AG04450 (cell line): ENCODE data around the gene SCD5. TPM values are rescaled to one million over a fixed set of nuclear protein-coding genes. Genes with fewer than 3 reads are reported as not detected.
"Not testable (repeated sequence)": the region's sequence is repeated elsewhere in the genome, so short reads cannot be mapped to it uniquely, and the experiment has no call there.

Experiments used
- CTCF ChIA-PET: fragments of 300-600, 350-600 bp; formaldehyde crosslinking; extraction: SDS; loops from one replicate; lab custom pipeline; 2022; ENCODE audit warnings: antibody characterized with exemption, inconsistent platforms; lab: Charles Lee
- POLR2A ChIA-PET: fragments of 350-600 bp; formaldehyde crosslinking; extraction: SDS; loops from one replicate; lab custom pipeline; 2021; ENCODE audit warnings: antibody characterized with exemption, inconsistent platforms; lab: Yijun Ruan, JAX
- DNase-seq: peaks from one replicate; pipeline ENCODE4 v3.0.0-alpha.2; 2011; ENCODE audit warnings: low read depth, low spot score
- H3K27ac ChIP-seq: one replicate; pipeline ENCODE4 v1.5.1; 2012; ENCODE audit warnings: low read depth, low read length, control low read depth
- H3K27me3 ChIP-seq: one replicate; pipeline ENCODE4 v1.6.0; 2012; ENCODE audit warnings: low read length; ENCODE audit not compliant: control insufficient read depth, insufficient read depth
- H3K4me3 ChIP-seq: 2 replicates; pipeline ENCODE4 v1.5.1; 2011; ENCODE audit warnings: mild to moderate bottlenecking, low read depth, low read length, control low read depth
- H3K9me3 ChIP-seq: 2 replicates; pipeline ENCODE4 v1.5.1; 2012; ENCODE audit warnings: low read length; ENCODE audit not compliant: control insufficient read depth, insufficient read depth
- polyA plus RNA-seq: library from polyadenylated mRNA; depleted of rRNA; stranded (reverse); fragments of >200 nt; gene quantifications from 2 replicates; pipeline ENCODE4 v1.2.3, GENCODE V29; 2011
- TF ChIP-seq, protein P1 (sequence below): IDR thresholded peaks from 2 replicates; pipeline ENCODE4 v1.5.1; 2011; ENCODE audit warnings: low read depth, low read length, control low read depth, inconsistent platforms

The SCD5 gene
- polyA plus RNA-seq, 1 experiment: 13.1 TPM

DNA sequence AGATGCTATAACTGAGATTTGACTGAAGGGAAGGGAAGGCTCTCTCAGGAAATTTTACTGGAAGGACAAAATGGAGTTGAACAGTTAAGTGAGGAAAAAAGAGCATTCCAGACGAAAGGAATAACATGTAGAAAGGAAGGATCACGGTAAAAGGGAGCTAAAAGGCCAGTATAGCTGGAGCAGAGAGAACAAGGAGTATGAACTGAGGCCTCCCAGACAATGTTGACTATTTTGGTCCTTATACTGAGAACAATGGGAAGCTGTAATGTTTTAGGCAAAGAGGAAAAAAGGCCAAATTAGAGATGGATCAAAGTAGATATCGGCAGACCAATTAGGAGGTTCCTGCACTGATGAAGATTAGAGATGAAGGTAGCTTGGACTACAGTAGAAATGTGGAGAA lies 26.8 kb upstream of the SCD5 start:
- TF ChIP-seq, protein P1, sequence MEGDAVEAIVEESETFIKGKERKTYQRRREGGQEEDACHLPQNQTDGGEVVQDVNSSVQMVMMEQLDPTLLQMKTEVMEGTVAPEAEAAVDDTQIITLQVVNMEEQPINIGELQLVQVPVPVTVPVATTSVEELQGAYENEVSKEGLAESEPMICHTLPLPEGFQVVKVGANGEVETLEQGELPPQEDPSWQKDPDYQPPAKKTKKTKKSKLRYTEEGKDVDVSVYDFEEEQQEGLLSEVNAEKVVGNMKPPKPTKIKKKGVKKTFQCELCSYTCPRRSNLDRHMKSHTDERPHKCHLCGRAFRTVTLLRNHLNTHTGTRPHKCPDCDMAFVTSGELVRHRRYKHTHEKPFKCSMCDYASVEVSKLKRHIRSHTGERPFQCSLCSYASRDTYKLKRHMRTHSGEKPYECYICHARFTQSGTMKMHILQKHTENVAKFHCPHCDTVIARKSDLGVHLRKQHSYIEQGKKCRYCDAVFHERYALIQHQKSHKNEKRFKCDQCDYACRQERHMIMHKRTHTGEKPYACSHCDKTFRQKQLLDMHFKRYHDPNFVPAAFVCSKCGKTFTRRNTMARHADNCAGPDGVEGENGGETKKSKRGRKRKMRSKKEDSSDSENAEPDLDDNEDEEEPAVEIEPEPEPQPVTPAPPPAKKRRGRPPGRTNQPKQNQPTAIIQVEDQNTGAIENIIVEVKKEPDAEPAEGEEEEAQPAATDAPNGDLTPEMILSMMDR: no peak

DNA sequence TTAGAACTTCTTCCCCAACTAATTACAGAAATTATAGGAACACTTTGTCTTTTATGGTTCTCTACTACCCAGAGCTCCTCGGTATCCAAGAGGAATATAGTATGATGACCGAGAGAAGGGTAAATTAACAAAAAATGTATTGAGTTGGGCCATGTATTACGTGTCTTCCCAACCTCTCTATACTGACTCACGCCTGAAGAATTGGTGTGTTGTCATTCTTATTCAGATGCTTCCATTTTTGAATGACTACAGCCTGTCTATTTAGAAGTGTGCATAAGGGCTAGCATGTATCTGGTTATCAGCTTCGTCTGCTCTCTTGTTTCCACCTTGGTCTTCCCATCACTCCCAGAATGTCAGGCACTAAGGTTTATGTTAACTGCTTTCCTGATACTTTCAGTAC lies 24.5 kb upstream of the SCD5 start:
- H3K27ac ChIP-seq: no peak overlapping the region
- POLR2A ChIA-PET: no interaction called here
- CTCF ChIA-PET: interaction anchor here (1.2 kb wide), 2 partner anchors 11 to 360 kb away, joined by 3 to 8 read pairs; no protein-coding TSS in a partner anchor
- TF ChIP-seq, protein P1: no peak
- DNase-seq: no peak
- no peaks in the 10 kb centered on the region for H3K27me3 ChIP-seq
- H3K9me3 ChIP-seq: no peaks in the 10 kb centered on the region
- no peak overlapping the region for H3K4me3 ChIP-seq

More for the DNA sequence above, 26.8 kb upstream of the SCD5 start:
- H3K27ac ChIP-seq: no peak overlapping the region
- H3K4me3 ChIP-seq: no peak overlapping the region
- no peaks in the 10 kb centered on the region for H3K9me3 ChIP-seq
- no peak for DNase-seq
- CTCF ChIA-PET: no interaction called here
- POLR2A ChIA-PET: no interaction called here
- no peaks in the 10 kb centered on the region for H3K27me3 ChIP-seq

DNA sequence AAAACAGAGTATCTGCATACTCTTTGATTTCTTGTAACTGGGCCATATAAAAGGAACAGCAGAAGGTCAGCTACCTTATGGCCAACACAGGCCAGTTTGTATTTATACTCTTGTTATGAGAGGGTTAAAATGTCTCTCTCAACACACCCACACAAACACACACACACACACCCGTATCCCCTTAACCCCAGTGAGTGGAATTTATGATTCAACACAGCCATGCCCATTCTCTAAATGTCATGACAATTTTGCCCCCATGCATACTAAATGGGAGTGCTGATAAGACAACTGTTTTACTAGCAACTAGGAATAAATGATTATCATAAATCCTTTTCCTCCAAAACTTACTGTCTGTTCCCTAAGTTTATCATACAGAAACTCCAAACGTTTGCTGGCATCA lies 22.1 kb upstream of the SCD5 start:
- Histone ChIP-seq H3K9me3 (no peaks in the 10 kb centered on the region), H3K27ac (no peak overlapping the region), H3K4me3 (no peak overlapping the region), H3K27me3 (no peaks in the 10 kb centered on the region)
- no peak for DNase-seq
- CTCF ChIA-PET: interaction anchor here (0.7 kb wide), 1 partner anchor 359 kb away, joined by 3 read pairs; no protein-coding TSS in a partner anchor
- POLR2A ChIA-PET: no interaction called here
- TF ChIP-seq, protein P1: no peak

DNA sequence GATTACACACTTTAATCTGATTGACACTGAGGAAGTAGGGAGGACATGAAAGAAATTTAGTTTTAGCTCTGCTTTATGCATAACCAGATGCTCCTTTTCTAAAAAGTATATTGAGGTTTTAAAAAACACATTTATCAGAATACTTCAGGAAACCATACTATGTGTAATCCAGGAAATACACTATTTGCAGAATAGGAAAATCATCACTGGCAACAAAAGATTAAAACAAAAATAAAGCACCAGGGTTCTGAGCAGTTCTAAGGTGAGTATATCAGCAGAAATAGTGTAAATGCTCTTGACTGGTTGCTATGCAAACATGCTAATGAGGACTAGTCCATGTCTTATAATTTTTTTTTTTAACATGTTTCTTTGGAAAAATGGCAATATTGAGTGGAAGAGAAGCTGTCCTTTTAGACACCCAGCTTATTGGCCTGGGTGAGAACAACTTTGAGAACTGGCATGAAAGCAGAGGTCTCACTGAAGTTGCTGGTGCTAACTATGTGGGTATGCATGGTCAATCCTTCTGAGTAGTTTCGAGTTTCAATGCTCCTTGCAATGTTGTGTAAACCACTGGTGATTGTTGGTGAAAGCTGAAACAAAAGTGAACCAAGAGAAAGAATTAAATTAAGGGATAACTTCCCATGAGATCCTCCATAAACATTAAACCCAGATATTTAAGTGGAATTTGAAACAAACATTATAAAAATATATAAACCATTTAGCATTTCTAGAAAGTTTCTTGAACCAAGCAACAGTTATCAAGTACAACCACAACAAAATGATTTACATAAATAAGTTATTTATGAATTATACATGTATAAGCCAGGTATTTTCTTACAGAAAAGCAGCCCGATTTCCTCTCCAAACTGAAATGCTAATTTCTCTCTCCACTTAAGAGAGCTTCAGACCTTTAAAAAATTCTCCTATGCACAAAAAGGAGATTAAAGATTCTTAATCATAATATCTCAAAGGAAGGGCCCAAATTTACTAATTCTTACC lies 20.4 kb upstream of the SCD5 start:
- TF ChIP-seq, protein P1: no peak
- ChIA-PET POLR2A (no interaction called here), CTCF (interaction anchor here (0.6 to 1.8 kb wide), 3 partner anchors 22 to 356 kb away, joined by 4 to 8 read pairs (median 4); no protein-coding TSS in a partner anchor)
- no peak for DNase-seq
- Histone ChIP-seq H3K27ac (no peak overlapping the region), H3K9me3 (no peaks in the 10 kb centered on the region), H3K27me3 (no peaks in the 10 kb centered on the region), H3K4me3 (no peak overlapping the region)

DNA sequence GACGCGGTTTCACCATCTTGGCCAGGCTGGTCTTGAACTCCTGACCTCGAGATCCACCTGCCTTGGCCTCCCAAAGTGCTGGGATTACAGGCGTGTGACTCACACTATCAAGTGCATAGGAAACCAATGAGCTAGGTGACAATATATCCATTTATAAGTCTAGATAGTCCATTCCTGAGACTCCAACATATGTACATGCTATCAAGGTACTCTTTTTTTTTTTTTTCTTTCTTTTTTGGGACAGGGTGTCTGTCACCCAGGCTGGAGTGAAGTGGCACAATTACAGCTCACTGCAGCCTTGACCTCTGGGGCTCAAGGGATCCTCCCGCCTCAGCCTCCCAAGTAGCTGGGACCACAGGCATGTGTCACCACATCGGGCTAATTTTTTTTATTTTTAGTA lies 18.3 kb upstream of the SCD5 start:
- POLR2A ChIA-PET, H3K4me3 ChIP-seq, H3K27ac ChIP-seq, DNase-seq, H3K9me3 ChIP-seq, H3K27me3 ChIP-seq: not testable (repeated sequence)
- CTCF ChIA-PET: interaction anchor here (1.6 kb wide), 1 partner anchor 354 kb away, joined by 9 read pairs; no protein-coding TSS in a partner anchor
